ENCODE results near the gene FGD6. TPM values are rescaled to one million over a fixed set of nuclear protein-coding genes. Genes with fewer than 3 reads are reported as not detected.
"Not testable (repeated sequence)": the region's sequence is repeated elsewhere in the genome, so short reads cannot be mapped to it uniquely, and the experiment has no call there.

The FGD6 gene
- total RNA-seq, 1 donor from 2014 or later: 26.3 TPM

DNA sequence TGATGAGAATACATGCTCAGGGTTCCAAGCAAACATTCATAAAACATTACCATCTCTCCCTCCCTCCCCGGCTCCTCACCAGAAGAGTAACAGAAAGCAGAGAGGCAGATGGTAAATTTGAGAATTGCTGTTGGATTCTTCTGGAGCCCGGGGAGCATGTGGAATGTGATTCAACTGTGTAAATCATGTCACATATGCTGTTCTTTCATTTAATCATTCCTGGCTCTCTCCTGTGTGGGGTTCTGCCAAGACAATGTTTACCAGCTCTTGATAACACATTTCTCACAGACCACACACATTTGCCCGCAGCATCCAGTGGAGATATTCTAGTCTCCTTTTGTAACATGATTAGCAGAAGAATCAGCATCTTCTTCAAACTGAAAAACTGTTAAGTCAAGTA is 120.4 kb downstream of the FGD6 start:
- H3K27ac ChIP-seq (replicated peaks): peak overlapping the region; percentile 54

DNA sequence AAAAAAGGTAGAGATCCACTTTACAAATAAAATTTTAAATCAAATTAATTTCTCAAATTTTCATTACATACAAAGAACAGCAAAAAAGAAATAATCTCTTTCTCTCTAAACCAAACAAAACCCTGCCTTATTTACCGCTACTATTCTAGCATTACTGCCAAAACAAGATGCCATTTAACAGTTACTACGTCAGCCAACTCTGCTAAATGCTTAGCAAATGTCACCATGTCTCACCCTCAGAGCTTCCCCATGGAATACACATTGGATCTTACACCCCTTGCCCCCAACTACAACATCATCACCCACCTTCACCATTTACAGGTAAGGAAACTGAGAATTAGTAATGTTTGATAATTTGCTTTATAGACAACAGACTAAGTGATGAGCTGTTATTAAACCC is 120.9 kb downstream of the FGD6 start:
- Histone ChIP-seq H3K4me1 (peaks cover 39% of the 10 kb centered on the region), H3K27ac (replicated peaks) (peak overlapping the region; percentile 54), H3K27me3 (ENCODE audit: low read depth) (no peaks in the 10 kb centered on the region), H3K9me3 (replicated peaks) (no peaks in the 10 kb centered on the region), H3K36me3 (peaks cover 18% of the 10 kb centered on the region), H3K4me3 (no peak overlapping the region)
- TF ChIP-seq, protein P1, sequence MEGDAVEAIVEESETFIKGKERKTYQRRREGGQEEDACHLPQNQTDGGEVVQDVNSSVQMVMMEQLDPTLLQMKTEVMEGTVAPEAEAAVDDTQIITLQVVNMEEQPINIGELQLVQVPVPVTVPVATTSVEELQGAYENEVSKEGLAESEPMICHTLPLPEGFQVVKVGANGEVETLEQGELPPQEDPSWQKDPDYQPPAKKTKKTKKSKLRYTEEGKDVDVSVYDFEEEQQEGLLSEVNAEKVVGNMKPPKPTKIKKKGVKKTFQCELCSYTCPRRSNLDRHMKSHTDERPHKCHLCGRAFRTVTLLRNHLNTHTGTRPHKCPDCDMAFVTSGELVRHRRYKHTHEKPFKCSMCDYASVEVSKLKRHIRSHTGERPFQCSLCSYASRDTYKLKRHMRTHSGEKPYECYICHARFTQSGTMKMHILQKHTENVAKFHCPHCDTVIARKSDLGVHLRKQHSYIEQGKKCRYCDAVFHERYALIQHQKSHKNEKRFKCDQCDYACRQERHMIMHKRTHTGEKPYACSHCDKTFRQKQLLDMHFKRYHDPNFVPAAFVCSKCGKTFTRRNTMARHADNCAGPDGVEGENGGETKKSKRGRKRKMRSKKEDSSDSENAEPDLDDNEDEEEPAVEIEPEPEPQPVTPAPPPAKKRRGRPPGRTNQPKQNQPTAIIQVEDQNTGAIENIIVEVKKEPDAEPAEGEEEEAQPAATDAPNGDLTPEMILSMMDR (IDR thresholded peaks at IDR 0.05; ENCODE audit: borderline replicate concordance): no peak
- DNase-seq: no peak
- intact Hi-C loops (cut with micrococcal nuclease): no loop called here

More for the DNA sequence above, 120.4 kb downstream of the FGD6 start:
- Histone ChIP-seq H3K36me3 (peaks cover 13% of the 10 kb centered on the region), H3K4me1 (peaks cover 39% of the 10 kb centered on the region), H3K27me3 (ENCODE audit: low read depth) (no peaks in the 10 kb centered on the region), H3K9me3 (replicated peaks) (no peaks in the 10 kb centered on the region), H3K4me3 (no peak overlapping the region)
- TF ChIP-seq, protein P1 (IDR thresholded peaks at IDR 0.05; ENCODE audit: borderline replicate concordance): no peak
- DNase-seq: no peak
- intact Hi-C loops (cut with micrococcal nuclease): no loop called here

DNA sequence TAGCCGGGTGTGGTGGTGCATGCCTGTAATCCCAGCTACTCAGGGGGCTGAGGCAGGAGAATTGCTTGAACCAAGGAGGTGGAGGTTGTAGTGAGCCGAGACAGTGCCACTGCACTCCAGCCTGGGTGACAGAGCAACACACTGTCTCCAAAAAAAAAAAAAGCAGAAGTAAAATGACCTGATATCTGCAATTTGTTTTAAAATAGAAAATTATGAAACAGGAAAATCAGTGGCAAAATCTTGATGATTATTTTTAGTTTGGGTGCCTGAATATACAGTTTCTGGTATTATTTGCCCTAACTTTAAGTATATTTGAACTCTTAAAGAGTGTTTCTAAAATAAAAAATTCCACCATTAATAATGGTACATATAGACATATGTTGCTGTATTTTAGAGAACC is 121.4 kb downstream of the FGD6 start:
- H3K27me3 ChIP-seq (ENCODE audit: low read depth); intact Hi-C loops (cut with micrococcal nuclease); DNase-seq; H3K9me3 ChIP-seq (replicated peaks); H3K4me3 ChIP-seq: not testable (repeated sequence)
- Histone ChIP-seq H3K27ac (replicated peaks) (peak overlapping the region; percentile 54), H3K4me1 (peaks cover 39% of the 10 kb centered on the region), H3K36me3 (peaks cover 21% of the 10 kb centered on the region)

DNA sequence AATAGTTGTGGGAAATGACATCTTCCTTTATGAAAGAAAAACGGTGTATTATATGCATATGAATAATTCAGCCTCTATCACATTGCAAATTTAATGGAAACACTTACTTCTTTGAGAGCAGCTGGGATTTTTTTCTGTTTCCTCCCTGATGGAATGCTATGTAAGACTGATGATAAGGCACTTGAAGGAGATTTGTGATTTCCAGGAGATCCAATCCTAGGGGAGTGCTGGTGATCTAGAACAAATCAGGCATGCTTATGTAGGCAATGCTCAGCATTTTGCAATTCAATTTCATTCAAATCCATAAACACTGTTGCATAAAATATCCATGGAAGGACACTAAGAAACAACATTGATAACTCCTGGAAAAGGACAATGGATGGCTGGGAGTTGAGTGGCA is 127.8 kb downstream of the FGD6 start:
- H3K4me1 ChIP-seq: peaks cover 5% of the 10 kb centered on the region
- no peak overlapping the region for H3K4me3 ChIP-seq
- TF ChIP-seq, protein P1 (IDR thresholded peaks at IDR 0.05; ENCODE audit: borderline replicate concordance): no peak
- no peak overlapping the region for H3K27ac ChIP-seq (replicated peaks)
- no peaks in the 10 kb centered on the region for H3K27me3 ChIP-seq (ENCODE audit: low read depth)
- no peak for DNase-seq
- peaks cover 48% of the 10 kb centered on the region for H3K36me3 ChIP-seq
- intact Hi-C loops (cut with micrococcal nuclease): no loop called here
- no peaks in the 10 kb centered on the region for H3K9me3 ChIP-seq (replicated peaks)

DNA sequence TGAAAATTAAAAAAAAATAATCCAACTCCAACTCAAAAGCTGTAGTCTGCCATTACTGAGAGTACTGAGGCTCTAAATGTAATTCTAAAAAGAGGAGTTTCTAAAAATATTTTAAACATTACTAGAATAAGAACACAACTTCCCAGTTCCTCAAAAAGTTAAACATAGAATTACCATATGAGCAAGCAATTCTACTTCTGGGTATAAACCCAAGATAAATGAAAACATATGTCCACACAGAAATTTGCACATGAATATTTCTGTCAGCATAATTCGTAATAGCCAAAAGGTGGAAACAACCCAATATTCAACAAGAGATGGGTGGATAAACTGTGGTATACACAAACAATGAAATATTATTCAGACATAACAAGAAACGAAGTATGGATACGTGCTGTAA is 128.9 kb downstream of the FGD6 start:
- no peak for DNase-seq
- H3K36me3 ChIP-seq: peaks cover 48% of the 10 kb centered on the region
- no peaks in the 10 kb centered on the region for H3K9me3 ChIP-seq (replicated peaks)
- TF ChIP-seq, protein P1 (IDR thresholded peaks at IDR 0.05; ENCODE audit: borderline replicate concordance): no peak
- H3K4me1 ChIP-seq: peaks cover 16% of the 10 kb centered on the region
- no peaks in the 10 kb centered on the region for H3K27me3 ChIP-seq (ENCODE audit: low read depth)
- intact Hi-C loops (cut with micrococcal nuclease): no loop called here
- no peak overlapping the region for H3K4me3 ChIP-seq
- no peak overlapping the region for H3K27ac ChIP-seq (replicated peaks)

DNA sequence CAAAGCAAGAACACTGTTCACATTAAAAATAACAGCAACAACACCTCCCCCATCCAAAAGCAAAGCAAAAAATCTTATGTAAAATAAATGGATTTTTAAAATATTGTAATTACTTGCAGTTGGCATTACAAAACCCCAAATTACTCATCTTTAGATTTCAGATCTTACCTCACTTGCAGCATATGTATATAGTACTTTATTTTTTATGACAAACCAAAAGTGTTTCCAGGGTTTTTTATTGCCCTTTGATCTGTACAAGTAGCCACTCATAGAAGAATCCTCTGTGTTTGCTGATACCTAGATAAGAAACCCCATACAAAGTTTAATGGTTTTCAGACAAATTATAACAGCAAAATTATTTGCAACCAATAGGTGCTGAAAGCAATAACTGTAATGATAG is 131.7 kb downstream of the FGD6 start:
- H3K27me3 ChIP-seq (ENCODE audit: low read depth): no peaks in the 10 kb centered on the region
- intact Hi-C loops (cut with micrococcal nuclease): no loop called here
- TF ChIP-seq, protein P1 (IDR thresholded peaks at IDR 0.05; ENCODE audit: borderline replicate concordance): no peak
- H3K4me3 ChIP-seq: no peak overlapping the region
- peaks cover 25% of the 10 kb centered on the region for H3K36me3 ChIP-seq
- H3K9me3 ChIP-seq (replicated peaks): no peaks in the 10 kb centered on the region
- no peak overlapping the region for H3K27ac ChIP-seq (replicated peaks)
- peaks cover 21% of the 10 kb centered on the region for H3K4me1 ChIP-seq
- DNase-seq: no peak

Measured in left ventricle myocardium inferior (tissue), 1 donor.